HG02798 (cell line): ENCODE measurements around the gene MOB1A.
"Not testable (repeated sequence)": the region's sequence is repeated elsewhere in the genome, so short reads cannot be mapped to it uniquely, and the experiment has no call there.

ENCODE experiments used
- ATAC-seq: cut with Tn5 transposase; IDR thresholded peaks from one replicate; pipeline ENCODE4 v1.9.1; 2021; ENCODE audit warnings: mild to moderate bottlenecking; ENCODE audit not compliant: unreplicated experiment, poor library complexity

Gene MOB1A

DNA sequence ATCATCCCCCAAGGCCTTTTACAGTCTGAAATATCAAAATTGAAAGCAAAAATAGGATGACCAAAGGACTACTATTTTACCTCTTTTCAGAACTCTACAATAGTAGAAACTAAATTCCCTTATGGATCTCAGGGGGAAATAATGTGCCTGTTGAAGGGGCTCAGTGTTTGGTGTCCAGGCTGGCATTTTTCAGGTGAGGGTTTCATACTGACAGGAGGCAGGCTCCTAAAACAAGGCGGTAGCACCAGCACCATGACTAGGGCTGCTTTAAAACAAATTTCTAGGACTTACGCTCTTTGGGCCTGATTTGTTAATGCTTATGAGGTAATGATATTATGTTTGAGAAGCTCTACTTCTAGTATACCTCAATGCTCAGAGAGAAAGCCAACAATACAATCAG is 25.7 kb downstream of the MOB1A start:
- ATAC-seq = no peak

DNA sequence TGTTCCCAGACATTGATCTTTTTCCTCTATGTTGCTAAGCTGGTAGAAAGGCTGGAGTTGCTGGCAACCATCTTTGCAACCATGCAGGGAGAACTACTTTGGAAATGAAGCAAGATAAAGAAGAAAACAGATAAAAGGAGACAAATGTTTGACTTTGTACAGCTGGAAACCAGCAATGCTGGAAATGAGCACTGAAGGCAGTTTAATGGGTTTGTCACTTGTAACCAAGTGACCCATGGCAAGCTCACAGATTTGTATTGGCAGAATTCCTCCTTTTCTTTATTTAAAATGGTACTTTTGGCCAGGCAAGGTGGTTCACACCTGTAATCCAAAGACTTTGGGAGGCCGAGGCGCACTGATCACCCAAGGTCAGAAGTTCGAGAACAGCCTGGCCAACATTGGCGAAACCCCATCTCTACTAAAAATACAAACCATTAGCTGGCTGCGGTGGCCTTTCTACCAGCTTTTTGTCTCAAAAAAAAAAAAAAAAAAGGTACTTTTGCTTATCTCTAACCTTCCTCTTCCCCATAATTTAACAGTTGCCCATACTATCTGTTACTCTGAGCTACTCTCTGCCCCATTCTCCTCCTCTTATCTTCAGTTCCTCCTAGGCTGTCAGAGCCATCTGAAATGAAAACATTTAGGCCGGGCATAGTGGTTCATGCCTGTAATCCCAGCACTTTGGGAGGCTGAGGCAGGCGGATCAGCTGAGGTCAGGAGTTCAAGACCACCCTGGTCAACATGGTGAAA is 28.9 kb downstream of the MOB1A start:
- no peak for ATAC-seq

DNA sequence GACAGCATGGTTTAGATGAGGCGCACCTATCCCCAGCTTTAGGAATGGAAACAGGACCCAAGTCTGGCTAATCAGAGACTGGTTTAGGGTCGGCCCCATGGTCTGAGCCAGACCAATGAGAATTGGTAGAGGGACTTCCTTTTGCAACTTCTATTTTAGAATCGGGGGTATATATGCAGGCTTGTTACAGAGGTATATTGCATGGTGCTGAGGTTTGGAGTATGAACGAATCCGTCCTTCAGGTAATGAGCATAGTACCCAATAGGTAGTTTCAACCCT is 29.5 kb downstream of the MOB1A start:
- no peak for ATAC-seq

DNA sequence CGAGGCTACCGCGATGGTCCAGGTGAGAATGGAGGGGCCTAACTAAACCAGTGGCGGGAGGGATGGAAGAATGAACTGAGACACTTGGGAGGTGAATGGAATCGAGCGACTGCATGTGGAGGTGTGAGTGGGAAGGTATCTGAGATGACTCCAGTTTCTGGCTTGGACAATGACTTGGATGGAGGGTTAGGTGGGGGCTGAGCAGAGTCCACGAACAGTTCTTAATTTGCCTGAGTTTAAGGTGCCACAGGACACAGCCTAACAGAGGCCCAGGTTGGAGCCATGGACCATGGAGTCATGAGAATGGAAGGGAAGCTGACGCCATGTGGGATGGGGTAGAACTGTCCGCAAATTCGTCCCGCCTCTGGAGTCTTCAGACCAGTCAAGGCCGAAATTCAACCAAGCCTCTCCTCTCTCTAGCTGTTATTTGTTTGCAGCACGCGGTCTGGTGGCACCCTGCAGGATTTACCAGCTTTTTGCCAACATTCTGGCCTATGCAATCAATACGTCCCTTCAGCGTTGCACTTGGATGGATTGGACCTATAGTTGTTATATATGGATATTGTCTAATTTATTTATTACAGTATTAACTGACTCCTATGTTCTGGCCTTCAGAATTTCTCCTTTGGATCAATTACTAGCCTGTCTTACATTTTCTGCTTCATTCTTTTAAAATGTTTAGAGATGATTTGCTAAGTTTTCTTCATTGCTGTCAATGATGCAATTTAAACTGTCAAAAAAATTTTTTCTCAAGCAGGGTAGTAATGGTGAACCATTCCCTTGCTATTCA is 30.0 kb downstream of the MOB1A start:
- no peak for ATAC-seq

DNA sequence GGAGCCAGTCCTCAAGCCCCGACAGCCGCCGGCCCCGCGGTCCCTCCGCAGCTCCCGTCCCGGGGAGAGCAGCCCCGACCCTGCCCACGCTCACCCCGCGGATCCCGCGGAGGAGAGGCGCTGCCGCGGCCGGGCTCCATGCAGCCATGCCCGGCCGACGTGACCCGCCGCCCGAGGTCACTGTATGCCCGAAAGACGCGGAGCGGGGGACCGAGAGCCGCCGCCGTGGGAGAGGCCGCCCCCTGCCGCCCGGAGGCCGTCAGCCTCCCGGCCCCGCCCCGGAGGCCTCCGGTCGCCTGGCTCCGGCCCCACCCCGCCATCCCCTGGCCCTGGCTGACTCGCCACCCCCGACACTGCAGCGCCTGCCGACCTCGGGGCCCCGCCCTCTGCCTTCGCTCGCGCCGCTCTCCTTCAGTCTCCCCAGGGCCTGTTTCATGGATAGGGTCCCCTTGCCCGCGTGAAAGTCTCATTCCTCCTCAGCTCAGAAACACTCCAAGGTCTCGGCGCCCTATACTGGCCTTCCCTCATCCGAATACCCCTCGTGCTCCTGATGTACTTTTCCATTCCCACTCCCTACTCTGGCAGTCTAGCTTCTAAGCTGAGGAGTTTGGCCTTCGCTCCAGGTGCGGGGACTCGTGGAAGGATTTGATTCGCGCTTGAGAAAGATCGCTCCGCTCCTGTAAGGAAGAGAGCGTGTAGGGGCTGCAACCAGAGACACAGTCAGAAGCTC is 30.8 kb downstream of the MOB1A start, which contains the start of gene BOLA3:
Gene BOLA3, minus strand, starts transcription at position 186 of the 730 bp plus-strand sequence. Its CDS starts 38 bp downstream, at position 148.
- peak; percentile 96 for ATAC-seq

DNA sequence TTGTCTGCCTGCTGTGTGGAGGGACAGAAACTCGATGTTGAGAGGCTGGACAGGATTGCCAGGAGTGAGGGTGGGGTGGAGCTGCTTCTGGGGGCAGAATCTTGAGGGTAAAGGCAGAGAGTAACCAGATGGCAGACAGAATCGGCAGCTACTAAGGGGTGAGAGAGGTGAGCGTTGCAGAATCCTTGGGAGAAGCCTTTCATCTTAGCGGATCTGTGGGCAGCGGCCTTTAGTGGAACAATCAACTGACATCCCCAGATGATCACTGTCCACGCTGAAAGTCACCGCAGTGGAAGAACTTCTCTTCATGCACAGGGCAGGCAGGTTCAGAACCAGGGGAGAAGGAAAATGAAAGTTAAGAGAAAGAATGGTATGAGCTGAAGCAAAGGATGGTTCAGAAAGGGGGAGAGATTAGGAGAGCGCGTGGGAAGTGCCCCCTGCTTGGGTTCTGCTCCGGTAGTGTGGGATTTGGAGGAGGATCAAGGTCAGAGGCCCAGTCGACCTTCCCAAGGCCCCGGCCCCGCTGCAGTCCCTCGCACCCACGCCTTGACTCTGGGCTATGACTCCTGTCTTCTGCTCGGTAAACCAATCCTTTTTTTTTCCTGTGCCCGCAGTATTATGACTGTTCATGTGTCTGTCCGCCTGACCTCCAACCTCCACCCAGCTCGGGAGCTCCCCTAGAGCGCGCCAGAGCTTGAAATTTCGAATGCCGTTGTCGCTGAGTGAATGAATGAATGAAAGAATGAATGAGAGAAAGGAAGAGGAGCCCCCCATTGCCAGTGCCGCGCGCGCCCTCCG is 31.6 kb downstream of the MOB1A start:
- no peak for ATAC-seq

DNA sequence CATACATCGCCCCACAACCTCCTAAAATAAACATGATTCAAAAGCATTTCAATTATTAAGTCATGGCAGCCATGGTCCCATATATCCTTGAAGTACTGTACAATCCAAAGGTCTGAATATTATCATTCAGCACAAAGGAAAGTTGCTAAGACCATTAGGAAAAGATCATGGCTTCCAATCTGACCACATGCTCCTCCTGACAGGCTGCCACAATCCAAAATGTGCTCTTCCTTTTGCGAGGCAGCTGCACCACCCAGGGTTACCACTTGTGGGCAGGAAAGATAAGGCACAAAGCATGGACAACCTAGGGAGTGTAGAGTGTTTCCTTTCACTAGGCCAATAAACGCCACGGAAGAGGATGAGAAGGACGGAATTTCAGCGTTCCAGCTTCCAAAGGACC is 36.3 kb downstream of the MOB1A start:
- no peak for ATAC-seq

DNA sequence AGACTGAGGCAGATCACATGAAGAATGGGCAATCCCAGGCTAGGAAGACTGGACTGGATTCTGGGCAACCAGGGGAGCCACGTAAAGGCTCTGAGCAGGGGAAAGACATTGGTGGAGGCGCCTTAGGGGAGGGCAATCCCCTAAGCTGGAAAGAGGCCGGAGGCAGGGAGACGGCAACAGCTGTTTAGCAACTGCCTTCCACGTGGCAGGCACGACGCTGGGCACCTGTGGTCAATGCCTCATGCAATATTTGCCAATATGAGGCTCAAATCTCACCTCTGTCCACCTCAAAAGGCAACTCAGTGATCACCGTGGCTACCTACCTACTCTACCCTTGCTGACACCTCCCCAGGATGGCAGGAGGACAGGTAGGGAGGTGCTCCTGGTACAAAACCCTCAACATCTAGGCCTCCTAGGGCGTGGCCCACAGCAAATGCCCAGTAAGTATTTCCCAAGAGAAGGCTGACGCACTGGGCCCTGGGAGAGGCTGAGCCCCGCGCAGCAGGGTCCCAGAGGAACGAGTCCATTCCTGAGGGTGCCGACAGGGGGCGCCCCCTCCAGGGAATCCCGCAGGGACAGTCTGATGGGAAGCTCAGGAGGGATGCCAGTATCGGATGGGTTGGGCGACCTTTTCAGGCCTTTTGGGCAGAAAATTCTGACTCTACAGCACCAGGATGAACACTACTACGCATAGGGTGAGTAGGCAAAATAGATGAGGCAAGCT is 39.9 kb downstream of the MOB1A start:
- no peak for ATAC-seq

DNA sequence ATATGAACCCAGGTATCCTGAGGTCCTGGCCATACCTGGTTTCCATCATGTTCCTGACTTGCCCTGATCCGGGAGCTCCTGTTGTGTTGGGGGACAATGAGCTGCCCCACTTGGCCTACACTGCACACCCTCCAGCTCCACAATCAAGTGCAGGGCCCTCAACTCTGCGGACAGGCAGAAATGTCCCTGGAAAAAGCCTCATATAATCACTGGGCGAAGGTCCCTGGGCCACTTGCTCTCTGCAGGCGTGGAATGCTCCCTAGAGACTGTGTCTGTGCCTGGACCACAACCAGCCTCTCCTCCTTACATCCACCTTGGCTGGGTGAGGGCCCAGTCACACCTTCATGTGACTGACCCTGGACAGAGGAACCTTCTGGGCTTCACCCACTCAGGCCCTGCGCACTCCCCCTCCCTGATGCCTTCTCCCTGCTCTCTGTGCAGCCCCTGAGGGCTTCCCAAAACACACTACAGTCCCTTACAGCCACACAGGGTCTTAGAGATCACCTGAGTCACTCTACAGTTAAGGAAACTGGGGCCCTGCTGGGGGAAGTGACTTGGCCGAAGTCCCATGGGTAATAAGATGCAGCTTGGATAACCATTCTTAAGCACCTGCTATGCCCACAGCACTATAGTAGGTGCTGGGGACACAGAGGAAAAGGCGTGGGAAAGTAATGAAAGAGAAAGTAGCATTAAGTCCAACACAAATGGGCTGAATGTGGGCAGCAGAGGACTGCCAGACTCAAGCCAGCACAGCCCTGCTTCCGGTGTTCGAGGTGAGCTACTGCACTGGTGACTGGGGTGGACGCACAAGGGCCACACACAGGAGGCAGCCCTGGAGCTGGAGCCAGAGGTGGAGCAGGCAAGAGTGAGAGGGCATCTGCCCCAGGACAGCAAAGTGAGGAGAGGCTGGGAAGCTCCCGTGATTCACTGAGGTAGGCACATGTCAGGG is 40.8 kb downstream of the MOB1A start:
- no peak for ATAC-seq

DNA sequence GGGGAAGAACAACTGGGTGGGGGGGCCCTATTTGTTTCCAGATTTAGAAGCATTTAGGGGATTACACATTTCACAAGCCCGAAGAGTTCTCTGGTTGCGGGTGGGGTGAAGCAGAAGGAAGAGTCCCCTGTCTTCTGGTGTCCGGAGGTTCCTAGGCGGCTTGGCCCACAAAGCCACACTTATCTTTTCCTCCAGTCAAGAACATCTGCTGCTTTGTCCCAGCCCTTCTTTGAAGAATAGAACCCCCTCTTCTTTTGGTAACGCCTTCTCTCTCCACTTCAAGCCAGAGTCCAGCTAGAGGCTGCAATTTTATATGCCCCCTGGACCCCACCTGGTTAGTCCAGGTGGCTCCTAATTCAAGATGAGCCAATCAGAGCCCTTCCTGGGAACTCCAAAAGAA is 46.8 kb downstream of the MOB1A start:
- no peak for ATAC-seq

DNA sequence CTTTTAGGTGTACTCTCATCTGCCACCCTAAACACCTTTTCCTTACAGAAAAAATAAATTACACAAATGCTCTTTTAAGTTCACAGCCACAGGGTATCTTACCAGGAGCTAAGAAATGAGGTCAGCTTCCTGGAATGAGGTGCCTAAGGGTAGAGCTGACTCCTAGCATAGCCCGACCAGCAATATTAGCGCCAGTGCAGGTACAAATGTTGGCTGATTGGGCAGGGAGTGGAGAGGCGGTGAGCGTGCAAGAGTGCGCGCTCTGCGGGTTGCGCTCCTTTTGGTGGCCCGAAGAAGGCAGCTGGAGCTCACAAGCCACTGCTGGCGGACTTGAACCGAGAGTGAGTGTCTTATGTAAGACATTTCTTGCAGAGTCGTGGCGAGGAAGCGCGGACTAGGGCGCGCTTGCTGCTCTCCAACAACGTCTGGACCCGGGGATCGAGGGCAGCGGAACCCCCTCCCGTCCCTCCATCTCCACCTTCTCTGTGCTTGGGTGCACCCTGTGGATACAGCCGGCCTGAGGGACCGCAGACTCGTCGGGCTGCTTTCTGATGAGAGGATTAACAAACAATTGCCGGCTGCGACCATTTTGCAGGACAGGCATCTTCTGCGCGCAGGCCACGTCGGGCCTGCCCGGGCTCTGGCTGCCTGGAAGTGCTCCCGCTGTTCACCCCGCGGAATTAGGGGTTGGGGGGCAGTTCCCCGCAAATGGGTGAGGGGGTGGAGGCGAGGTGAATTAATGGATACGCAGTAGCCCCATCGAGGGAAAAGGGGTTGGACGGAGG is 48.3 kb downstream of the MOB1A start:
- ATAC-seq = no peak

DNA sequence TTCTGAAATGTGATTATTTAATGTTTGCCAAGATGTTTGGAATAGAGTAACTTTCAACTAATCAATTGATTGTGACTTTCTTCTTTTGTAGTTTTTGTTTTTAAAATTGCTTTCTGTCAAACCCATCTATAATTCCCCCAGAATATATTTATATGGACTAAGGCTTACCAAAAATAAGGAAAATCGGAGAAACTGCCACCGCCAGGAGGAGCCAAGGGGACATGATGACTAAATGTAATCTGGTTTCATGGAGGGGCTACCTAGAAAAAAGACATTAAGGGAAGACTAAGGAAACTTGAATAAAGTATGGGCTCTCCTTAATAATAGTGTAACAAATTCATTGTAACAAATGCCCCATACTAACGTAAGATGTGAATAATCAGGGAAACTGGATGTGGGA is 50.5 kb downstream of the MOB1A start:
- ATAC-seq = no peak

DNA sequence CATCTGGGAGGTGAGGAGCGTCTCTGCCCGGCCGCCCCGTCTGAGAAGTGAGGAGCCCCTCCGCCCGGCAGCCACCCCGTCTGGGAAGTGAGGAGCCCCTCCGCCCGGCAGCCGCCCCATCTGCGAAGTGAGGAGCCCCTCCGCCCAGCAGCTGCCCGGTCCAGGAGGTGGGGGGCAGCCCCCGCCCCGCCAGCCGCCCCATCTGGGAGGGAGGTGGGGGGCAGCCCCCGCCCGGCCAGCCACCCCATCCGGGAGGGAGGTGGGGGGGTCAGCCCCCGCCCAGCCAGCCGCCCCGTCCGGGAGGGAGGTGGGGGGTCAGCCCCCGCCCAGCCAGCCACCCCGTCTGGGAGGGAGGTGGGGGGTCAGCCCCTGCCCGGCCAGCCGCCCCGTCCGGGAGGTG is 54.7 kb downstream of the MOB1A start:
- ATAC-seq = not testable (repeated sequence)

DNA sequence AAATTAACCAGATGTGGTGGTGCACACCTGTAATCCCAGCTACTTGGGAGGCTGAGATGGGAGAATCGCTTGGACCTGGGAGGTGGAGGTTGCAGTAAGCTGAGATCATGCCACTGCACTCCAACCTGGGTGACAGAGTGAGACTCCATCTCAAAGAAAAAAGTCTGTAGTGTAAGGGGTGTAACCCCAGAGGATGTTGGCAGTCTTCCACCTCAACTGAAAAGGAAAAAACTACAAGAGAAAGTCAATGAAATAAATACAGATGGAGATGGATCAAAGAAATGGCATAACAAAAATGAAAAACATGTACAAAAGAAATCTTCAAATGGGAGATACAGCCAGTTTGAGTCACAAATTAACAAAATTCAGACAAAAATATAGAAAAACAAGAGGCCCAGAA is 56.8 kb downstream of the MOB1A start:
- ATAC-seq = not testable (repeated sequence)

DNA sequence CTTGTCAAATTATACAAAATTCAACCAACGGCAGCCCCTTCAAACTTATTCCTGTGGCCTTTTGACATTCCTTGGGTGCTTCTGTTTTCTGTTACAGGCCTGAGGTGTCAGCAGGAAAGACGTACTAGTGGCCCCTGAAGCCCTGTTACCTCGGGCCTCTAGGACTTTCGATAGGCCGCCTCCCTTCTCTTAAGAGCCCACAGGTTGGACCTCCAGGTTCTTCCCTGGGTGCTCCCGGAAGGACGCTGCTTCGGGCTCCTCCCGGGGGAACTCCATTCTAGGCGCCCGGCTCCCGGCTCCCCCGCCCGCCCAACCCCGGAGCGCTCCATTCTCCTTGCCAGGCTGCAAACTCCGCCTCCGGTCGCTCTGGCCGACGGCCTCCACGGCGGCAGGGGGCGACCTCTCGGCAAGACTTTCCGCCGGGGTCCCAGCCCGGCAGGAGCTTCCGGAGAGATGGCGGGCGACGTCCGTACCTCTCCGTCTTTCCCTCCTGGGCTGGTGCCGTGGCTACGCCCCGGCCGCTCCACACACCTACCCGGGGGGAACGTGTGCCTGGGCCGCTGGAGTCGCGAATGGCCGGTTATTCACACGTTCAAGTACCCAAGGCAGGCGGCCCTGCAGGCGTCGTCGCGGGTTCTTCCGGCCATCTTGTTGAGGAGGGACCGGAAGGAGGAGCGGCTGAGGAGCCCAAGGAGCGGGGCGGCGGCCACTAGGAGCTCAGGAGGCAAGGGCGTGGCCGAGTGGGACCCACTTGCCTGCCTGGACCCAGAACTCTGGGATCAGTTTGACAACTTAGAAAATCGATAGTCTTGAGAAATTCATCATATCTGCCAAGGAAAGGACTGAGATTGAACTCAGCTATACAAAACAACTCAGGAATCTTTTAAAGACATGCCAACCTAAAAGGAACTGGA is 58.5 kb downstream of the MOB1A start:
- peak; percentile 98 for ATAC-seq

DNA sequence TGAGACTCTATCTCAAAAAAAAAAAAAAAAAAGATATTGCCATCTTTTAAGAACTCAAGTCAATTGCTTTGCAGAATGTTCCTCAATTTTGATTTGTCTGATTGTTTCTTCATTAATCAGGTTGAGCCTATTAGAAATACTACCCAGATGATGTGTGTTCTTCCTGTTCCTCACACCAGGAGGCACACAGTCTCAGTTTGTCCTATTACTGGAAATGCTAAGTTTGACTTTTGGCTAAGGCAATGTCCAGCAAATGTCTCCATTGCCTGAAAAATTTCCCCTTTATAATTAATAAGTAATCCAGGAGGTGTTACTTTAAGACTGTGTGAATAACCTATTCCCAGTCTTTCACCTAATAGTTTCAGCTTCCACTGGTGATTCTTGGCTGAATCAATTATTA is 59.3 kb downstream of the MOB1A start:
- no peak for ATAC-seq

DNA sequence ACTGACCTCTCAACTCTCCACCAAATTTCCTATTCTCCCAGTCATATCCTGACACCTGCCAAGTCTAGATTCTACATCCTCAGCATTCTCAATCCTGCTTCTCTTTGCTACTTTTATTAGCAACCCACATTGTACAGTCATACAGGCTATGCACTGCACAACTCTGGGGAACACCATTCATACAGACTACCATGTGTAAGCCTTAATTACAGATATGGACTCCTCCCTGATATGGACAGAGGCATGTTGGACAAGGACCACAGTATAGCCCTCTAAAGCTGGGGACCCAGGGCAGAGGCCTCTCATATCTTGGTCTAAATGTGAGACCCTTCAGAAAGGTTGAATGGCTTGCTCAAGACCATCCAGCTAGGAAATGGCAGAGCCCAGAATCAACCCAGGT is 67.3 kb downstream of the MOB1A start:
- no peak for ATAC-seq
